HFF-Myc (cell line): Measurements from ENCODE around the gene CENPX.

Source experiments
- DNase-seq: peaks from one replicate; pipeline ENCODE4 v3.0.0-alpha.2; 2011; ENCODE audit warnings: low read depth; ENCODE audit errors: extremely low read depth
- H3K4me3 ChIP-seq: replicated peaks from 2 replicates; pipeline ENCODE4 v1.5.1; 2011; ENCODE audit warnings: low read depth, mild to moderate bottlenecking, control low read depth, low read length
- TF ChIP-seq, protein P1 (sequence below): IDR thresholded peaks from 2 replicates; pipeline ENCODE4 v1.5.1; 2012; ENCODE audit warnings: mild to moderate bottlenecking, low read depth, low read length, control low read depth; ENCODE audit errors: missing control alignments

Gene CENPX

GRCh38 chr17:82058855-82059249 lies 36.2 kb upstream of the CENPX start:
- DNase-seq, result no peak
- TF ChIP-seq, protein P1, sequence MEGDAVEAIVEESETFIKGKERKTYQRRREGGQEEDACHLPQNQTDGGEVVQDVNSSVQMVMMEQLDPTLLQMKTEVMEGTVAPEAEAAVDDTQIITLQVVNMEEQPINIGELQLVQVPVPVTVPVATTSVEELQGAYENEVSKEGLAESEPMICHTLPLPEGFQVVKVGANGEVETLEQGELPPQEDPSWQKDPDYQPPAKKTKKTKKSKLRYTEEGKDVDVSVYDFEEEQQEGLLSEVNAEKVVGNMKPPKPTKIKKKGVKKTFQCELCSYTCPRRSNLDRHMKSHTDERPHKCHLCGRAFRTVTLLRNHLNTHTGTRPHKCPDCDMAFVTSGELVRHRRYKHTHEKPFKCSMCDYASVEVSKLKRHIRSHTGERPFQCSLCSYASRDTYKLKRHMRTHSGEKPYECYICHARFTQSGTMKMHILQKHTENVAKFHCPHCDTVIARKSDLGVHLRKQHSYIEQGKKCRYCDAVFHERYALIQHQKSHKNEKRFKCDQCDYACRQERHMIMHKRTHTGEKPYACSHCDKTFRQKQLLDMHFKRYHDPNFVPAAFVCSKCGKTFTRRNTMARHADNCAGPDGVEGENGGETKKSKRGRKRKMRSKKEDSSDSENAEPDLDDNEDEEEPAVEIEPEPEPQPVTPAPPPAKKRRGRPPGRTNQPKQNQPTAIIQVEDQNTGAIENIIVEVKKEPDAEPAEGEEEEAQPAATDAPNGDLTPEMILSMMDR, result no peak
- H3K4me3 ChIP-seq, result no peak overlapping the region

DNA sequence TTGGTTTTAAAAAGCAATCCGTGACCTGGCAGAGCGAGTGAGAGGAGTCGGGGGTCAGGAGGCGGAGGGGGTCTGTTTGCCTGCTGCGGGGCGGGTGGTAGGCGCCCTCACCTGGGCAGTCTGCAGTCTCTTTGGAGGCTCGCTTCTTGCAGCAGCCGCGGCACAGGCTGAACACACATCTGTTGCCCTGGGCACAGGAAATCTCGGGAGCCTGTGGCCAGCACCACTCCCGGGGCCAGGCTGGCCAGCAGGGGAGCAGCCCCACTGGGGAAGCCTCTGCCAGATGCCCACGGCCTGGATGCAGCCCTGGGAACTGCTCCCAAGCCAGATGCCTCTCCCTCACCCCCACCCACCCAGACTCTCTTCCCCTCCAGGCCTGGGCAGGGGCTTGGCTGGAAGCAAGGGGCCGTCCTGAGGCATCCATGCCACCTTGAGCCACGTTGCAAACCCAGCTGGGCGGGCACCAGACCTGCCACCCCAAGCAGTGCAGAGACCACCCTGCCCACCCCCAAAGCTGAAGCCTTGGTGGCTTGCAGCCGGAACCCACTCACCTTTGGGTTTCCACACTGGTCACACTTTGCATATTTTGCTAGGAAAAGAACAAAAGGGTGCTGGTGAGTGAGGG lies 35.7 kb upstream of the CENPX start:
- no peak overlapping the region for H3K4me3 ChIP-seq
- TF ChIP-seq, protein P1, result no peak
- DNase-seq, result no peak

DNA sequence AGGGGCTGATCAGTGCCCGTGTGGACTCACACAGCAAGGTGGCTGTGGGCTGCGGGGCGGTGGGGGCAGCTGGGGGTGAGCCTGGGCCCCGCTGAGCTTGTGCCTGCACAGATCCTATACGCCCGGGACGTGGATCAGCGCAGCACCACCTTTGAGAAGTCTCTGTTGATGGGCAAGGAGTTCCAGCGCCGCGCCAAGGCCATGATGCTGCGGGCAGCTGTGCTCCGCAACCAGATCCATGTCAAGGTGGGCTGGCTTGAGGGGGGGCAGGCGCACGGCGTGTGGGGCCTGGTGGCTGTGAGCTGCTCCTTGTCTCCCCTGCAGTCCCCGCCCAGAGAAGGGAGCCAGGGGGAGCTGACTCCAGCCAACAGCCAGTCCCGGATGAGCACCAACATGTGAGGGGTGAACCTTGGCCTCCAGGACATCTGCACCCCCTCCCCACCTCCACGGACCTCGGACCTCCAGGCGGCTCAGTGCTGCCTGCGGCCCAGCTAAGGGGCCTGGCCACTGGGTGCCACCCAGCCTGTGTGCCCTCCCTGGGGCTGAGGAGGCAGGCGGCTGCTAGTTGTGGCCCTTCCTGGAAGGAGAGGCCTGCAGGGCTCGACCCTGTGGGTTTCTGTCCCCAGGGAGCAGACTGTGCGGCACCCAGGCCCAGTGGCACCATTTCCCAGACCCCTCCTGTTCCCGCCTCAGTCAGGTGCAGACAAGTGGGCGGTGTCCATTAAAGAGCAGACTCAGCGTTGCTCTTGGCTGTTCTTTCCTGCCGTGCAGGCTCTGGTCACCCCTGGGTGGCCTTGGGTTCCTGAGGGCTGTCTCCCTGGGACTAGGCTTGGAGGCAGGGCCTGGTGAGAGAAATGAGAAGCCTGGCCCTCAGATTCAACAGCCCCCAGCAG lies 34.3 kb upstream of the CENPX start:
- no peak overlapping the region for H3K4me3 ChIP-seq
- TF ChIP-seq, protein P1, result no peak
- no peak for DNase-seq

DNA sequence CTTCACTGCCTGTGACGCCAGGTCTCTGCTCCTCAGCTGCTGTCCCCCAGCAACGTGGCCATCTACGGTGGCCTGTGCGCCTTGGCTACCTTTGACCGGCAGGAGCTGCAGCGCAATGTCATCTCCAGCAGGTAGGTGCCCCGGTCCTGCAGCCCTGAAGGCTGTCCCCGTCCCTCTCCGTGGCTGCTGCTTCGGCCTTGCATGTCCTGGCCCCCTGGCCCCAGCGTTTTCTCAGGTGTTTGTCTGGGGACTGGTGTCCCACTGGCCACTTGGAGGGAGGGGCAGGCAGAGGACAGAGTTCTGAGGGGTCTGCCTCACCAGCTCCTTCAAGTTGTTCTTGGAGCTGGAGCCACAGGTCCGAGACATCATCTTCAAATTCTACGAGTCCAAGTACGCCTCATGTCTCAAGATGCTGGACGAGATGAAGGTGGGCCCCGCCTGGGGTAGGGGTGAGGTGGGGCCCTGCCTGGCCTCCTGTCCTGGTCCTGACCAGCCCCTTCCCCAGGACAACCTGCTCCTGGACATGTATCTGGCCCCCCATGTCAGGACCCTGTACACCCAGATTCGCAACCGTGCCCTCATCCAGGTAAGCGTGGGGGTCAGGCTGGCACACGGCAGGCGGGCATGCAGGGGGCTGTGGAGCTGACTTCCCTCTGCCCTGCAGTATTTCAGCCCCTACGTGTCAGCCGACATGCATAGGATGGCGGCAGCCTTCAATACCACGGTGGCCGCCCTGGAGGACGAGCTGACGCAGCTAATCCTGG lies 33.5 kb upstream of the CENPX start:
- TF ChIP-seq, protein P1, result no peak
- H3K4me3 ChIP-seq, result no peak overlapping the region
- DNase-seq, result no peak

- no peak for DNase-seq
- H3K4me3 ChIP-seq, result no peak overlapping the region
- TF ChIP-seq, protein P1, result no peak
Measured at GRCh38 chr17:82055023-82055964, 32.6 kb upstream of the CENPX start.
